RWPE2 (cell line): ENCODE measurements around the gene PHKG1.
"Not testable (repeated sequence)": the region's sequence is repeated elsewhere in the genome, so short reads cannot be mapped to it uniquely, and the experiment has no call there.

Experiments
- ATAC-seq: fragments of 200-7000 bp; cut with Tn5 transposase; 3 replicates; pipeline ENCODE4 v1.9.1; 2021; ENCODE audit warnings: low read depth
- DNase-seq: peaks from one replicate; pipeline ENCODE4 v3.0.0-alpha.2; 2020; ENCODE audit warnings: low spot score
- H3K27ac ChIP-seq: fragments of 450-650 bp; 2 replicates; pipeline ENCODE4 v1.5.1; 2017; ENCODE audit warnings: mild to moderate bottlenecking; ENCODE audit not compliant: poor library complexity, severe bottlenecking
- H3K27me3 ChIP-seq: fragments of 250-450 bp; sonication (Bioruptor Pico); 2 replicates; pipeline ENCODE4 v1.5.1; 2021; ENCODE audit warnings: mild to moderate bottlenecking, moderate library complexity; ENCODE audit not compliant: insufficient read depth, poor library complexity, severe bottlenecking
- H3K36me3 ChIP-seq: fragments of 250-450 bp; sonication (Bioruptor Pico); 2 replicates; pipeline ENCODE4 v1.5.1; 2020; ENCODE audit warnings: low read depth, mild to moderate bottlenecking, moderate library complexity
- H3K4me1 ChIP-seq: fragments of 250-450 bp; sonication (Bioruptor Pico); 2 replicates; pipeline ENCODE4 v1.5.1; 2021; ENCODE audit warnings: mild to moderate bottlenecking, moderate library complexity; ENCODE audit not compliant: insufficient read depth, poor library complexity, severe bottlenecking
- H3K4me3 ChIP-seq: fragments of 250-450 bp; sonication (Bioruptor Pico); 2 replicates; pipeline ENCODE4 v1.5.1; 2021; ENCODE audit warnings: mild to moderate bottlenecking, moderate library complexity; ENCODE audit not compliant: severe bottlenecking
- H3K9me3 ChIP-seq: fragments of 250-450 bp; sonication (Bioruptor Pico); 2 replicates; pipeline ENCODE4 v1.5.1; 2021; ENCODE audit warnings: mild to moderate bottlenecking, moderate library complexity; ENCODE audit not compliant: severe bottlenecking
- TF ChIP-seq, protein P1 (sequence below): fragments of 450-650 bp; IDR thresholded peaks from one replicate; pipeline ENCODE4 v1.5.1; 2017; ENCODE audit warnings: mild to moderate bottlenecking, moderate library complexity; ENCODE audit not compliant: poor library complexity, severe bottlenecking

PHKG1 gene

DNA sequence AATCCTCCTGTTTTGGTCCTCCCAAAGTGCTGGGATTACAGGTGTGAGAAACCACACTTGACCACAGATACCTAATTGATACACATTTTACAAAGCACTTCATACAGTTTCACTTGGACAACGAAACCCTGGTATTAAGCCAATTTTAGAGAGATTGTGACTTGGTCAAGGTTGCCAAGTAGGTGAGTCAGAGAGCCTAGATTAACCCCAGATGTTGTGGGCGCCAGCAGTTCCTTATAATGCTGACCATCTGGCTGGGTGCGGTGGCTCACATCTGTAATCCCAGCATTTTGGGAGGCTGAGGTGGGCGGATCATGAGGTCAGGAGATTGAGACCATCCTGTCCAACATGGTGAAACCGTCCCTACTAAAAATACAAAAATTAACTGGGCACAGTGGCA is 4.9 kb upstream of the PHKG1 start:
- Histone ChIP-seq H3K36me3 (peaks cover 32% of the 10 kb centered on the region), H3K4me1 (no peaks in the 10 kb centered on the region), H3K4me3 (no peak overlapping the region), H3K9me3 (no peaks in the 10 kb centered on the region), H3K27ac (no peak overlapping the region), H3K27me3 (no peaks in the 10 kb centered on the region)
- DNase-seq (no peak), ATAC-seq (peak; percentile 38)
- TF ChIP-seq, protein P1, sequence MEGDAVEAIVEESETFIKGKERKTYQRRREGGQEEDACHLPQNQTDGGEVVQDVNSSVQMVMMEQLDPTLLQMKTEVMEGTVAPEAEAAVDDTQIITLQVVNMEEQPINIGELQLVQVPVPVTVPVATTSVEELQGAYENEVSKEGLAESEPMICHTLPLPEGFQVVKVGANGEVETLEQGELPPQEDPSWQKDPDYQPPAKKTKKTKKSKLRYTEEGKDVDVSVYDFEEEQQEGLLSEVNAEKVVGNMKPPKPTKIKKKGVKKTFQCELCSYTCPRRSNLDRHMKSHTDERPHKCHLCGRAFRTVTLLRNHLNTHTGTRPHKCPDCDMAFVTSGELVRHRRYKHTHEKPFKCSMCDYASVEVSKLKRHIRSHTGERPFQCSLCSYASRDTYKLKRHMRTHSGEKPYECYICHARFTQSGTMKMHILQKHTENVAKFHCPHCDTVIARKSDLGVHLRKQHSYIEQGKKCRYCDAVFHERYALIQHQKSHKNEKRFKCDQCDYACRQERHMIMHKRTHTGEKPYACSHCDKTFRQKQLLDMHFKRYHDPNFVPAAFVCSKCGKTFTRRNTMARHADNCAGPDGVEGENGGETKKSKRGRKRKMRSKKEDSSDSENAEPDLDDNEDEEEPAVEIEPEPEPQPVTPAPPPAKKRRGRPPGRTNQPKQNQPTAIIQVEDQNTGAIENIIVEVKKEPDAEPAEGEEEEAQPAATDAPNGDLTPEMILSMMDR = no peak

DNA sequence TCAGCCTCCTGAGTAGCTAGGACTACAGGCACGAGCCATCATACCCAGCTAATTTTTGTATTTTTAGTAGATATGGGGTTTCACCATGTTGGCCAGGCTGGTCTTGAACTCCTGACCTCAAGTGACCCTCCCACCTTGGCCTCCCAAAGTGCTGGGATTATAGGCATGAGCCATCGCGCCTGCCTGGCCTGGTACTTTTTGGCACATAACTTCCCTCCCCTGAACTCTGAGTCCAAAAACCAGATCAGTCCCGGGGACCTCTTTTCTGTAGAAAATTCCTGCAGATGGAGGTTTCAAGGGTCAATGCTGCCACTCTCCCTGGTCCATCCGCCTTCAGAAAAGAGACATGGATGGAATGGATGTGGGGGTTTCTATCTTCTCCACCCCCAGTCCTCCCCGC is 364 bp downstream of the PHKG1 start:
- DNase-seq, H3K9me3 ChIP-seq, ATAC-seq, H3K36me3 ChIP-seq, H3K4me1 ChIP-seq, H3K27me3 ChIP-seq, H3K27ac ChIP-seq, H3K4me3 ChIP-seq: not testable (repeated sequence)

DNA sequence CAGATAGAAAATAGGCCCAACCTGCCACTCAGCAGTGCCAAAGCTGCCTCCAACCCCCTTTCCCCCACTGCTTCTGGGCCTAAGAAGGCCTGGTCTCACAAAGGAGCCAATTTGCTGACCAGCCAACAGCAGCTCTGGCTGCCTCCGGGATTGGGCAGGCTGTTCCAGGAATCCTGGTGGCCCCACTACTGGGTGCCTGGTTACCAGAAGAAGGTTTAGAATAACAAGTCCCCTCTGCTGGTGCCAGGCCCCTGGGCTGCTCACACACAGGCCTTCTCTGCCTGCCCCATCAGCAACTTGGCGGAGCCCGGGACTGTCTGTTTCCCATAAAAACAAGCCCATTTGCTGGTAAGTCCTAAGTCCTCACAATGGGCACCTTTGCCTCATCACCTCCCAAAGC is 1.2 kb downstream of the PHKG1 start:
- no peak overlapping the region for H3K4me3 ChIP-seq
- DNase-seq (no peak), ATAC-seq (0 out of 3 replicates have a peak, but pooled peaks have one; percentile 5)
- no peaks in the 10 kb centered on the region for H3K9me3 ChIP-seq
- no peaks in the 10 kb centered on the region for H3K36me3 ChIP-seq
- no peaks in the 10 kb centered on the region for H3K4me1 ChIP-seq
- TF ChIP-seq, protein P1 = no peak
- H3K27me3 ChIP-seq = no peaks in the 10 kb centered on the region
- H3K27ac ChIP-seq = no peak overlapping the region

DNA sequence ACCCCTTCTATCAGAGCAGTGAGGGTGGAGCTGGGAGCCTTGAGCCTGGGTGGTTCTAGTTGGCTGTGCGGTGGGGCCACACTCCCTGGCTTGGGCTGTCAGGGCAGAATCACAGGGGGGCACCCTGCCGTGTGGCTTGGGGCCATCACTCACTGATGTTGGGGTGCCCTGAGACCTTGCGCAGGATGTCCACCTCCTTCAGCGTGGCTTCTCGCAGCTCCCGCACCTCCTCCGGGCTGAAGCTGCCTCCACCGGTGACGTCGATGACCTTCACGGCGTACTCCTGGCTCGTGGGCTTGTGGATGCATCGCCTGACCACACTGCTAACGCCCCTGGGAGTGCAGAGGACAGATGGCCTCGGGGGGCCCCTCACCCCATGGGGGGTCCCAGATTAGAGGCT is 5.3 kb downstream of the PHKG1 start:
- Histone ChIP-seq H3K27me3 (no peaks in the 10 kb centered on the region), H3K4me3 (no peak overlapping the region), H3K4me1 (no peaks in the 10 kb centered on the region), H3K27ac (no peak overlapping the region), H3K36me3 (no peaks in the 10 kb centered on the region), H3K9me3 (no peaks in the 10 kb centered on the region)
- no peak for DNase-seq
- no peak for ATAC-seq
- TF ChIP-seq, protein P1 = no peak

DNA sequence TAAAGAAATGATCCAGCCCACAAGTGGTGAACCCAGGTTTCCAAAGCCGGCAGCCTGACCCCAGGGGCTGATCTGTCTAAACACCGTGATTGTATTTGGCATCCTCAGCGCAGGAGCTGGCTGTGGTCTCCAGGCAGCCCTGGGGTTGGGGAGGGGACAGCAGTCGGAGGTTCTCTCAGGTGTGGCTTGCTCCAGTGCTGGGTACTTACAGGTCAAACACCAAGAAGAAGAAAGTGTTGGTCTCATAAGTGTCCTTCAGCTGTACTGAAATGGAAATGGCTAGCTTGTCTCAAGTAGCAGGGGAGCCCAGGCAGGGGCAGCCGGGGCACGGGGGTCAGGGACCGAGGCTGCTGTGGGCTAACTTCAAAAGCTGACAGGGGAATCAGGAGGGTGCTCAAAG is 6.0 kb downstream of the PHKG1 start:
- no peaks in the 10 kb centered on the region for H3K4me1 ChIP-seq
- ATAC-seq (no peak), DNase-seq (no peak)
- H3K9me3 ChIP-seq = no peaks in the 10 kb centered on the region
- no peaks in the 10 kb centered on the region for H3K36me3 ChIP-seq
- no peak overlapping the region for H3K27ac ChIP-seq
- no peaks in the 10 kb centered on the region for H3K27me3 ChIP-seq
- TF ChIP-seq, protein P1 = no peak
- H3K4me3 ChIP-seq = no peak overlapping the region
